ENCODE results near the gene NCAPD3.

GRCh38 chr11:134250675-134251074, 26.9 kb upstream of the NCAPD3 start:
- TF ChIP-seq POLR2AphosphoS5 (IDR thresholded peaks at IDR 0.05; ENCODE audit: borderline replicate concordance, low read depth, low read length) (no peak), EZH2 (IDR thresholded peaks at IDR 0.05) (no peak), FOXP2 (optimal IDR thresholded peaks at IDR 0.05; ENCODE audit: control extremely low read depth, extremely low read length, insufficient read depth) (no peak)
